Dermis microvascular lymphatic vessel endothelial cell (primary cell): Measurements from ENCODE around the gene KRTAP5-7. TPM values are rescaled to one million over a fixed set of nuclear protein-coding genes. Genes with fewer than 3 reads are reported as not detected.
A peak's percentile ranks its signal among the peaks of the same experiment; 100 is the strongest.
"Not testable (repeated sequence)": the region's sequence is repeated elsewhere in the genome, so short reads cannot be mapped to it uniquely, and the experiment has no call there.

ENCODE experiments used
- DNase-seq, 2 donors: peaks; one replicate each; pipeline versions ENCODE4 v3.0.0 to v3.0.0-alpha.2; 2010; ENCODE audit warnings: low read depth in 2 of 2
- total RNA-seq: library from RNA; depleted of rRNA; stranded (reverse); fragments of >200 nt; gene quantifications from 2 replicates; pipeline ENCODE4 v1.2.1, GENCODE V29; 2014

Gene KRTAP5-7
- not detected in 2 replicates for total RNA-seq

GRCh38 chr11:71526796-71527575 lies at the start of gene KRTAP5-7:
Gene KRTAP5-7 (plus strand): TSS chr11:71527267. CDS start chr11:71527301, 34 bp downstream.
- DNase-seq: not testable (repeated sequence)

- peak; percentile 15 to 17 for DNase-seq
Measured at GRCh38 chr11:71477641-71478527, 49.2 kb upstream of the KRTAP5-7 start.

GRCh38 chr11:71478528-71478840 lies 48.6 kb upstream of the KRTAP5-7 start:
- DNase-seq: no peak

- DNase-seq: no peak
Measured at GRCh38 chr11:71481101-71481960, 45.7 kb upstream of the KRTAP5-7 start.

- DNase-seq: no peak
Measured at GRCh38 chr11:71482216-71482615, 44.9 kb upstream of the KRTAP5-7 start.

- DNase-seq: no peak
Measured at GRCh38 chr11:71482746-71483364, 44.2 kb upstream of the KRTAP5-7 start.

- no peak for DNase-seq
Measured at GRCh38 chr11:71483692-71484091, 43.4 kb upstream of the KRTAP5-7 start.

GRCh38 chr11:71484248-71485062 lies 42.6 kb upstream of the KRTAP5-7 start:
- DNase-seq: no peak

- DNase-seq: no peak
Measured at GRCh38 chr11:71485063-71485399, 42.0 kb upstream of the KRTAP5-7 start.

GRCh38 chr11:71485466-71485865 lies 41.6 kb upstream of the KRTAP5-7 start:
- no peak for DNase-seq

- DNase-seq: no peak
Measured at GRCh38 chr11:71486320-71486719, 40.7 kb upstream of the KRTAP5-7 start.

- no peak for DNase-seq
Measured at GRCh38 chr11:71488681-71489270, 38.3 kb upstream of the KRTAP5-7 start.

GRCh38 chr11:71489311-71490043 lies 37.6 kb upstream of the KRTAP5-7 start:
- peak; percentile 48 to 92 for DNase-seq

GRCh38 chr11:71490044-71490730 lies 36.9 kb upstream of the KRTAP5-7 start:
- no peak for DNase-seq

GRCh38 chr11:71490731-71491390 lies 36.2 kb upstream of the KRTAP5-7 start:
- no peak for DNase-seq

GRCh38 chr11:71491531-71491930 lies 35.5 kb upstream of the KRTAP5-7 start:
- DNase-seq: no peak

GRCh38 chr11:71491940-71492339 lies 35.1 kb upstream of the KRTAP5-7 start:
- DNase-seq: no peak
